Tibial artery (tissue), 4 donors: ENCODE measurements around the gene RPS24.

Experiments
- DNase-seq, 2 donors: peaks; one replicate each; pipeline ENCODE4 v3.0.0-alpha.2; 2019
- H3K27ac ChIP-seq, 2 donors: fragments of 200-600 bp; sonication (generic) in 1 of 2; 1 replicate in 1 of 2; 2 replicates in 1 of 2; pipeline ENCODE4 v1.5.1; 2018 to 2019; ENCODE audit warnings: mild to moderate bottlenecking in 1 of 2
- H3K27me3 ChIP-seq, 2 donors: fragments of 200-600 bp; sonication (generic) in 1 of 2; one replicate each; pipeline versions ENCODE4 v1.5.1 to v1.6.0; 2016 to 2019
- H3K36me3 ChIP-seq, 3 donors: fragments of 200-600 bp; sonication (generic) in 2 of 3; one replicate each; pipeline ENCODE4 v1.5.1; 2016 to 2019; ENCODE audit warnings: mild to moderate bottlenecking in 2 of 3
- H3K4me1 ChIP-seq, 4 donors: fragments of 200-600 bp; sonication (generic) in 2 of 4; 1 replicate in 3 of 4; 2 replicates in 1 of 4; pipeline ENCODE4 v1.5.1; 2016 to 2019
- H3K4me3 ChIP-seq, 2 donors: fragments of 200-600 bp; sonication (generic) in 1 of 2; 1 replicate in 1 of 2; 2 replicates in 1 of 2; pipeline ENCODE4 v1.5.1; 2018 to 2019; ENCODE audit warnings: mild to moderate bottlenecking in 2 of 2
- H3K9me3 ChIP-seq, 3 donors: fragments of 200-600 bp; sonication (generic) in 1 of 3; one replicate each; pipeline ENCODE4 v1.5.1; 2016 to 2019
- intact Hi-C: fragments of 100-400 bp; cut with DNase I; formaldehyde crosslinking; loops from one replicate; pipeline ENCODE4 v1.15.0; 2023; ENCODE audit warnings: low total_unique reads
- TF ChIP-seq, protein P1 (sequence below), 2 experiments: fragments of 200-600 bp in 1 of 2; fragments of 450-650 bp in 1 of 2; IDR thresholded peaks; one replicate each; pipeline ENCODE4 v1.5.1; 2017 to 2019; ENCODE audit warnings: antibody characterized with exemption in 2 of 2, mild to moderate bottlenecking in 1 of 2, moderate library complexity in 1 of 2

The RPS24 gene

DNA sequence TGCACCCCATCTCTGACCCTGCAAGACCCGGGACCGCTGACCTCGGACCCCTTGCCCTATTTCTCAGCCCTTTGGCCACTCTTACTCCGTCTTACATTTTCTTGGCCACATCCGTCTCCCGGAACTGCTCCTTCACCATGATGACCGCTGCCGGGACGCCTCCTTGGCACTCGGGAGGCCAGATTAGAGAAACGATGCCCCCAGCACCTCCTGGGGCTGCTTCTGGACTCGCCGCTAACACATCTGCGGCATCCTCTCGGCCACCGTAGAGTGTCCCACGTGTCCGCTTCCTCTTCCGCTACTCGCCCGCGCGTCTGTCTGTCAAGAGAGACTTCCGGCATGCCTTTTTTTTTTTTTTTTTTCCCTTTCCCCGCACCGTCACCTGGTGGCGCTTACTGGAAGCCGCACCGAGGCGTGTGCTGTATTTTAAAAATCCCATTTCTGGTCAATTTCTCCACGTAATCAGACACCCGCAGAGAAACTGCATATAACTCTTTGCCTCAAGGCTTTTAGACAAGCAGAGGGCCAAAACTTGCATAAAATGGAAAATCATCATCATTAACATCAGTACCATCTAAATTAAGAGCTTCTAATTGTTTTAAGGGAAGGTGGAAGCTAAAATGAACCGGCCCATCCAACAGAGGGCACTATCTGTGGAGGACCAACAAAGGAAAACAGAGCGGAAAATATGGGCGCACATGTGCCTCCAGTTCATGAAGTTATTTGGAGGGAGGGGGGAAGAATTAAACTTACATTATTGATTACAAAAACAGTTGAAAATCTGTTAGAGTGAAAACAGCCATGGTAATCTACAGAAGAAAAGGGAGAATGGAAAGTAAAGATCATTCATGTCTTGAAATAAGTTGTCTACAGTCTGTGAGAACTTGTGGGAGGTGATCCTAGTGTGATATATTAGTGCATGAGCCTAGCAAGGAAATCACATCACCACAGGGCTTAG, 4.1 kb upstream of the RPS24 start, which contains the start of gene POLR3A:
TSS of gene POLR3A (minus strand) at position 247 of the 958 bp plus-strand sequence. CDS start at position 139, 108 bp downstream.
- Histone ChIP-seq H3K36me3 (peaks cover 15 to 20% (median 17%) of the 10 kb centered on the region in 3 donors), H3K9me3 (no peaks in the 10 kb centered on the region), H3K27me3 (no peaks in the 10 kb centered on the region), H3K4me1 (peaks cover 0 to 22% (median 13%) of the 10 kb centered on the region in 4 donors), H3K27ac (peak within 1 kb of the TSS; percentile 74 to 80), H3K4me3 (peak within 1 kb of the TSS; percentile 69 to 96)
- intact Hi-C loops, result loop anchor here (5.0 kb wide), 1 partner anchor 182 kb away; no protein-coding TSS in a partner anchor
- TF ChIP-seq, protein P1, sequence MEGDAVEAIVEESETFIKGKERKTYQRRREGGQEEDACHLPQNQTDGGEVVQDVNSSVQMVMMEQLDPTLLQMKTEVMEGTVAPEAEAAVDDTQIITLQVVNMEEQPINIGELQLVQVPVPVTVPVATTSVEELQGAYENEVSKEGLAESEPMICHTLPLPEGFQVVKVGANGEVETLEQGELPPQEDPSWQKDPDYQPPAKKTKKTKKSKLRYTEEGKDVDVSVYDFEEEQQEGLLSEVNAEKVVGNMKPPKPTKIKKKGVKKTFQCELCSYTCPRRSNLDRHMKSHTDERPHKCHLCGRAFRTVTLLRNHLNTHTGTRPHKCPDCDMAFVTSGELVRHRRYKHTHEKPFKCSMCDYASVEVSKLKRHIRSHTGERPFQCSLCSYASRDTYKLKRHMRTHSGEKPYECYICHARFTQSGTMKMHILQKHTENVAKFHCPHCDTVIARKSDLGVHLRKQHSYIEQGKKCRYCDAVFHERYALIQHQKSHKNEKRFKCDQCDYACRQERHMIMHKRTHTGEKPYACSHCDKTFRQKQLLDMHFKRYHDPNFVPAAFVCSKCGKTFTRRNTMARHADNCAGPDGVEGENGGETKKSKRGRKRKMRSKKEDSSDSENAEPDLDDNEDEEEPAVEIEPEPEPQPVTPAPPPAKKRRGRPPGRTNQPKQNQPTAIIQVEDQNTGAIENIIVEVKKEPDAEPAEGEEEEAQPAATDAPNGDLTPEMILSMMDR (IDR thresholded peaks at IDR 0.05), result peak; percentile 68 to 70
- peak; percentile 96 to 98 for DNase-seq

DNA sequence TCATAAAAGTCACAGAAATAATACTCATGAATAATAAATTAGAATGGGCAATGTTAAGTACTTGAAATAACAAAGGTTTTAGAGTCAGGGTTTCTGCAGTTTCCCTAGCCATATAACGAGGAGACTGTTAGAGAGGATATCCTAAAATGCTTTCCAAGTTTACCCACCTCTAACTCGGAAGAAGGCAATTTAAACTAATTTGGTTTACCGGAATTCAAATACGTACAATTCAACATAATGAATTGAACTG, 351 bp upstream of the RPS24 start:
- intact Hi-C loops, result no loop called here
- no peaks in the 10 kb centered on the region for H3K27me3 ChIP-seq
- H3K4me1 ChIP-seq, result peaks cover 0 to 37% (median 18%) of the 10 kb centered on the region in 4 donors
- H3K27ac ChIP-seq, result peak overlapping the region in 1 of 2 donors; percentile 81
- peaks cover 24 to 31% (median 28%) of the 10 kb centered on the region in 3 donors for H3K36me3 ChIP-seq
- TF ChIP-seq, protein P1 (IDR thresholded peaks at IDR 0.05), result peak in 1 of 2 experiments; percentile 4
- DNase-seq, result no peak
- H3K9me3 ChIP-seq, result no peaks in the 10 kb centered on the region
- peak overlapping the region; percentile 63 to 71 for H3K4me3 ChIP-seq

- Histone ChIP-seq H3K9me3 (no peaks in the 10 kb centered on the region), H3K36me3 (peaks cover 37 to 48% (median 44%) of the 10 kb centered on the region in 3 donors), H3K27me3 (no peaks in the 10 kb centered on the region), H3K4me3 (peak overlapping the region; percentile 63 to 71), H3K4me1 (peaks cover 0 to 36% (median 15%) of the 10 kb centered on the region in 4 donors), H3K27ac (peak overlapping the region; percentile 69 to 81)
- intact Hi-C loops, result no loop called here
- no peak for DNase-seq
- TF ChIP-seq, protein P1 (IDR thresholded peaks at IDR 0.05), result no peak
These were observed 1.4 kb downstream of the RPS24 start for GRCh38 chr10:78035025-78035424.

- no peak overlapping the region for H3K4me3 ChIP-seq
- no peaks in the 10 kb centered on the region for H3K27me3 ChIP-seq
- DNase-seq, result no peak
- peaks cover 0 to 36% (median 15%) of the 10 kb centered on the region in 4 donors for H3K4me1 ChIP-seq
- no peaks in the 10 kb centered on the region for H3K9me3 ChIP-seq
- peaks cover 41 to 52% (median 48%) of the 10 kb centered on the region in 3 donors for H3K36me3 ChIP-seq
- no peak overlapping the region for H3K27ac ChIP-seq
- intact Hi-C loops, result no loop called here
- TF ChIP-seq, protein P1 (IDR thresholded peaks at IDR 0.05), result no peak
These were observed 1.8 kb downstream of the RPS24 start for GRCh38 chr10:78035437-78035836.

DNA sequence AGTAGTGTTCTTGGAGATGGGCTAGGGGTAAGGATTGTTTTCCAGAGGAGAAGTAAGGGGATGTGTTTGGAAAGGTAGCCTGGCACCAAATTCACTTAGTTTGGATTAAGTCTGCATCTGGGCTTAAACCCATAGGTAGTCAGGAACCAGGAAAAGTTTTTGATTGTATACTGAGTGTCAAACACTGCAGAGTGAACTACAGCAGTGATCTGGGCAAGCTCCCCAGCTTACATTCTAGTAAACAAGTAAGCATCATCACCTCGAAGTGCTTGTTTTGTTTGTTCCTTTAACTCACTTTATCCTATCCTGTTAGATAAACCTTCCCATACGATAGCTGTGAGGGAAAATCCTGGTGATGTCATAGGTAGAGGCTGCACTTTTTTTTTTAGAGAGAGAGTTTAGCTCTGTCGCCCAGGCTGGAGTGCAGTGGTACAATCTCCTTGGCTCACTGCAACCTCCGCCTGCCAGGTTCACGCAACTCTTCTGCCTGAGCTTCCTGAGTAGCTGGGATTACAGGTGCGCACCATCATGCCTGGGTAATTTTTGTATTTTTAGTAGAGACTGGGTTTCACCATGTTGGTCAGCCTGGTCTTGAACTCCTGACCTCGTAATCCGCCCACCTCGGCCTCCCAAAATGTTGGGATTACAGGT, 2.4 kb downstream of the RPS24 start:
- H3K27ac ChIP-seq, result no peak overlapping the region
- H3K4me1 ChIP-seq, result peaks cover 0 to 36% (median 15%) of the 10 kb centered on the region in 4 donors
- H3K27me3 ChIP-seq, result no peaks in the 10 kb centered on the region
- no peak for DNase-seq
- TF ChIP-seq, protein P1 (IDR thresholded peaks at IDR 0.05), result no peak
- H3K9me3 ChIP-seq, result no peaks in the 10 kb centered on the region
- intact Hi-C loops, result no loop called here
- H3K4me3 ChIP-seq, result no peak overlapping the region
- peaks cover 45 to 58% (median 55%) of the 10 kb centered on the region in 3 donors for H3K36me3 ChIP-seq
